HAP-1 (cell line): ENCODE results near the gene RICTOR.

ENCODE experiments used
- DNase-seq, 2 experiments: peaks; one replicate each; pipeline ENCODE4 v3.0.0-alpha.2; 2016 to 2020; ENCODE audit warnings: low spot score in 2 of 2
- H3K27me3 ChIP-seq: fragments of 250-450 bp; sonication (Bioruptor Pico); 2 replicates; pipeline ENCODE4 v1.5.1; 2020; ENCODE audit warnings: low read depth, mild to moderate bottlenecking, moderate library complexity
- H3K36me3 ChIP-seq: fragments of 250-450 bp; sonication (Bioruptor Pico); replicated peaks from 2 replicates; pipeline ENCODE4 v1.5.1; 2020; ENCODE audit warnings: mild to moderate bottlenecking
- H3K4me1 ChIP-seq: fragments of 250-450 bp; sonication (Bioruptor Pico); 2 replicates; pipeline ENCODE4 v1.5.1; 2020; ENCODE audit warnings: mild to moderate bottlenecking
- H3K4me3 ChIP-seq: fragments of 250-450 bp; sonication (Bioruptor Pico); 2 replicates; pipeline ENCODE4 v1.5.1; 2020; ENCODE audit warnings: mild to moderate bottlenecking, moderate library complexity
- H3K9me3 ChIP-seq: fragments of 250-450 bp; sonication (Bioruptor Pico); 2 replicates; pipeline ENCODE4 v1.5.1; 2020; ENCODE audit warnings: mild to moderate bottlenecking, moderate library complexity
- in situ Hi-C: fragments of 300-500 bp; cut with MboI; formaldehyde crosslinking; loops from 3 replicates; pipeline ENCODE4 v1.14.3; 2020; ENCODE audit warnings: low sequenced_read_pairs, inconsistent platforms, mixed read lengths

RICTOR gene

GRCh38 chr5:39074017-39074814 is at the start of gene RICTOR:
TSS of gene RICTOR (minus strand) at chr5:39074399. CDS start at chr5:39074377, 22 bp downstream.
- in situ Hi-C loops, result no loop called here
- peak; percentile 68 to 91 for DNase-seq
- H3K9me3 ChIP-seq, result no peaks in the 10 kb centered on the region
- H3K27me3 ChIP-seq, result peaks cover 17% of the 10 kb centered on the region
- peak within 1 kb of the TSS; percentile 98 for H3K4me3 ChIP-seq
- no peaks in the 10 kb centered on the region; the same call in 1 of the 2 replicates for H3K4me1 ChIP-seq
- H3K36me3 ChIP-seq, result no peaks in the 10 kb centered on the region; the same call in 1 of the 2 replicates

GRCh38 chr5:39121922-39122321 is 47.7 kb upstream of the RICTOR start:
- Histone ChIP-seq H3K36me3 (no peaks in the 10 kb centered on the region), H3K4me1 (no peaks in the 10 kb centered on the region), H3K9me3 (no peaks in the 10 kb centered on the region), H3K27me3 (peaks cover 9% of the 10 kb centered on the region), H3K4me3 (no peak overlapping the region)
- in situ Hi-C loops, result no loop called here
- DNase-seq, result no peak

- no peaks in the 10 kb centered on the region for H3K9me3 ChIP-seq
Measured at GRCh38 chr5:39121315-39121714, 47.1 kb upstream of the RICTOR start.

GRCh38 chr5:39120052-39120420 is 45.8 kb upstream of the RICTOR start:
- in situ Hi-C loops, result no loop called here
- Histone ChIP-seq H3K27me3 (peaks cover 9% of the 10 kb centered on the region), H3K36me3 (no peaks in the 10 kb centered on the region), H3K4me1 (no peaks in the 10 kb centered on the region), H3K4me3 (no peak overlapping the region), H3K9me3 (no peaks in the 10 kb centered on the region)
- DNase-seq, result no peak

More at GRCh38 chr5:39121315-39121714, 47.1 kb upstream of the RICTOR start:
- no peaks in the 10 kb centered on the region for H3K36me3 ChIP-seq
- H3K4me1 ChIP-seq, result no peaks in the 10 kb centered on the region
- peaks cover 9% of the 10 kb centered on the region for H3K27me3 ChIP-seq
- in situ Hi-C loops, result no loop called here
- no peak for DNase-seq
- H3K4me3 ChIP-seq, result no peak overlapping the region

- Histone ChIP-seq H3K9me3 (no peaks in the 10 kb centered on the region), H3K4me1 (no peaks in the 10 kb centered on the region), H3K4me3 (no peak overlapping the region), H3K36me3 (no peaks in the 10 kb centered on the region), H3K27me3 (peaks cover 9% of the 10 kb centered on the region)
- in situ Hi-C loops, result no loop called here
- DNase-seq, result no peak
Measured at GRCh38 chr5:39119404-39120051, 45.3 kb upstream of the RICTOR start.

- Histone ChIP-seq H3K36me3 (no peaks in the 10 kb centered on the region), H3K4me1 (no peaks in the 10 kb centered on the region), H3K27me3 (peaks cover 9% of the 10 kb centered on the region), H3K9me3 (no peaks in the 10 kb centered on the region), H3K4me3 (no peak overlapping the region)
- in situ Hi-C loops, result no loop called here
- DNase-seq, result no peak
Measured at GRCh38 chr5:39118638-39119037, 44.4 kb upstream of the RICTOR start.

- no peak for DNase-seq
- no peaks in the 10 kb centered on the region for H3K9me3 ChIP-seq
- in situ Hi-C loops, result no loop called here
- peaks cover 12% of the 10 kb centered on the region for H3K27me3 ChIP-seq
- no peak overlapping the region for H3K4me3 ChIP-seq
- no peaks in the 10 kb centered on the region for H3K4me1 ChIP-seq
- no peaks in the 10 kb centered on the region for H3K36me3 ChIP-seq
Measured at GRCh38 chr5:39117401-39117800, 43.2 kb upstream of the RICTOR start.

GRCh38 chr5:39116344-39117170 is 42.4 kb upstream of the RICTOR start:
- Histone ChIP-seq H3K9me3 (no peaks in the 10 kb centered on the region), H3K4me3 (no peak overlapping the region), H3K36me3 (no peaks in the 10 kb centered on the region), H3K4me1 (no peaks in the 10 kb centered on the region), H3K27me3 (peaks cover 13% of the 10 kb centered on the region)
- DNase-seq, result no peak
- in situ Hi-C loops, result no loop called here

GRCh38 chr5:39115644-39116343 is 41.6 kb upstream of the RICTOR start:
- Histone ChIP-seq H3K36me3 (no peaks in the 10 kb centered on the region), H3K4me1 (no peaks in the 10 kb centered on the region), H3K4me3 (no peak overlapping the region), H3K9me3 (no peaks in the 10 kb centered on the region), H3K27me3 (peaks cover 16% of the 10 kb centered on the region)
- DNase-seq, result no peak
- in situ Hi-C loops, result no loop called here

- Histone ChIP-seq H3K36me3 (no peaks in the 10 kb centered on the region), H3K27me3 (peaks cover 14% of the 10 kb centered on the region), H3K4me3 (no peak overlapping the region), H3K9me3 (no peaks in the 10 kb centered on the region), H3K4me1 (no peaks in the 10 kb centered on the region)
- DNase-seq, result no peak
- in situ Hi-C loops, result no loop called here
Measured at GRCh38 chr5:39114155-39114554, 40.0 kb upstream of the RICTOR start.

GRCh38 chr5:39113354-39113953 is 39.3 kb upstream of the RICTOR start:
- DNase-seq, result no peak
- in situ Hi-C loops, result no loop called here
- no peak overlapping the region for H3K4me3 ChIP-seq
- no peaks in the 10 kb centered on the region for H3K9me3 ChIP-seq
- no peaks in the 10 kb centered on the region for H3K36me3 ChIP-seq
- no peaks in the 10 kb centered on the region for H3K4me1 ChIP-seq
- H3K27me3 ChIP-seq, result peaks cover 14% of the 10 kb centered on the region

GRCh38 chr5:39109606-39110005 is 35.4 kb upstream of the RICTOR start:
- Histone ChIP-seq H3K36me3 (no peaks in the 10 kb centered on the region), H3K4me3 (no peak overlapping the region), H3K27me3 (peaks cover 10% of the 10 kb centered on the region; the same call in 1 of the 2 replicates), H3K9me3 (no peaks in the 10 kb centered on the region), H3K4me1 (no peaks in the 10 kb centered on the region)
- no peak for DNase-seq
- in situ Hi-C loops, result no loop called here

GRCh38 chr5:39108987-39109386 is 34.8 kb upstream of the RICTOR start:
- Histone ChIP-seq H3K36me3 (no peaks in the 10 kb centered on the region), H3K4me3 (no peak overlapping the region), H3K27me3 (peaks cover 10% of the 10 kb centered on the region; the same call in 1 of the 2 replicates), H3K9me3 (no peaks in the 10 kb centered on the region), H3K4me1 (no peaks in the 10 kb centered on the region)
- DNase-seq, result no peak
- in situ Hi-C loops, result no loop called here
